OCI-M2 (cell line): ENCODE results near the gene YIF1A.
"Not testable (repeated sequence)": the region's sequence is repeated elsewhere in the genome, so short reads cannot be mapped to it uniquely, and the experiment has no call there.

ENCODE experiments used
- DNase-seq: peaks from one replicate; lab custom pipeline; 2025; ENCODE audit not compliant: unreplicated experiment; lab: John Stamatoyannopoulos, UW

The YIF1A gene

DNA sequence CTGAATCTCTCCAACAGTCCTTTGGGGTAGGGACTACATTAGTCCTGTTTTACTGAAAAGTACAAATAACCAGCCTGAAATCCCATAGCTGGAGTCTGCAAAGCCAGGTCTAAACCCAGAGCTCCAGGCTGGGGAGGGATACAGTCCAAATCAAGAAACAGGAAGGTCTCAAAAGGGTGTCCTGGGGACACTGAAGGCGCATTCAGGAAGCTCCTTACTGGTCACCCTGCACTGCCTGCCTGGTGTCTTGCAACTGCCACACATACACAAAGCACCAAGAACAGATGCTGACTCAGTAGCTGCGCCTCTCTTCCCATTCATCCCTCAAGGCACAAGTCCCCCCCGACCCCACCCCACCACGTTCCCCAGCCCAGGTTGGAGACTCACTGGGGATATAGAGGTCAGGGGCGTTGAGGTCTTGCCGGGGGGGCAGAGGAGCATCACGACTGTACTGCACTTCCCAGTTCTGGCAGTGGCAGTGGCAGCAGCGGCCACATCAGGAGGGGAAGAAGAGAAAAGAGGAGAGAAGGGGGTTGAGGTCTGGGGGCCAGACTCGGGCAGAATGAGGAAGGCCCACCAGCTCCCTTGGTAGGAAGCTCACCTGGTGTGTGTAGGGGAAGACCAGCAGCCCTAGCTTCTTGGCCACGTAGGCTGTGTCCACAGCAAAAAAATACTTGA is 1.6 kb downstream of the YIF1A start:
- no peak for DNase-seq

- DNase-seq = no peak
These were observed 2.2 kb downstream of the YIF1A start for GRCh38 chr11:66286699-66287098.

- DNase-seq = no peak
These were observed 3.5 kb downstream of the YIF1A start for GRCh38 chr11:66285250-66285947.

GRCh38 chr11:66284526-66285078 is 4.3 kb downstream of the YIF1A start:
- no peak for DNase-seq

- no peak for DNase-seq
These were observed 5.4 kb downstream of the YIF1A start for GRCh38 chr11:66283461-66284105.

DNA sequence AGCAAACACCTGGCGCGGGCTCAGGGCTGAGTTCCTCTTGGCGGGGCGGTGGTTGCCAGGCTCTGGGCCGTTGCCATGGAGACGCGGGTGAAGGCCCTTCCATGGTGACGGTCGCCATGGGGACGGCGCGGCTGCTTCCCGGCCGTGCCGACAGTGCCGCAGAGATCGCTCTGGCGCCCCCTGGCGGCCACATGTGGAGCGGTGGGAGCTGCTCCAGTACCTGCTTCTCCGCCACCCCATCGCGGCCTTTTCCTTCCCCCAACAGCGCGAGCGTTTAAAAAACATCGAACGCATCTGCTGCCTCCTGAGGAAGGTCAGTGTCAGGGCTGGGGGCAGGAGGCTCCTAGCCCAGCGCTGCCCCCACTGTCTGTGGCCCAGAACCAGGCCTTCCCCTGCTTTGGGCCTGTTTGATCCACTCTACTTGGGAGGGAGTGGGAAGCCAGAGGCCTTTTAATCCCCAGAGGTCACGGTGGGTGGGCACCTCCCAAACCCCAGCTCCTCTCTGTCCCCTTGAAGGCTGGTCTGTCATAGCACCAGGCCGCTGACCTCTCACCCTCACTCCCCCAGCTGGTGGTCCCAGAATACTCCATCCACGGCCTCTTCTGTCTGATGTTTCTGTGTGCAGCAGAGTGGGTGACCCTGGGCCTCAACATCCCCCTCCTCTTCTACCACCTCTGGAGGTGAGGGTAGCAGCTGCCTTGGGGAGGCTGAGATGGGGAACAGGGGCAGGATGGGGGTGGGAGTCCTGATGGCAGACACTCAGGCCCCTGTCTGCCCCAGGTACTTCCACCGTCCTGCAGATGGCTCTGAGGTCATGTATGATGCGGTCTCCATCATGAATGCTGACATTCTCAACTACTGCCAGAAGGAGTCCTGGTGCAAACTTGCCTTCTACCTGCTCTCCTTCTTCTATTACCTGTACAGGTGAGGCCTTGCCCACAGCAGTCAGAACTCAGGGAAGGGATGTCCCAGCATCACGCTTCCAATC is 6.2 kb downstream of the YIF1A start:
- DNase-seq = no peak

- DNase-seq = no peak
These were observed 7.0 kb downstream of the YIF1A start for GRCh38 chr11:66281776-66282467.

GRCh38 chr11:66281001-66281400 is 7.9 kb downstream of the YIF1A start:
- DNase-seq = no peak

DNA sequence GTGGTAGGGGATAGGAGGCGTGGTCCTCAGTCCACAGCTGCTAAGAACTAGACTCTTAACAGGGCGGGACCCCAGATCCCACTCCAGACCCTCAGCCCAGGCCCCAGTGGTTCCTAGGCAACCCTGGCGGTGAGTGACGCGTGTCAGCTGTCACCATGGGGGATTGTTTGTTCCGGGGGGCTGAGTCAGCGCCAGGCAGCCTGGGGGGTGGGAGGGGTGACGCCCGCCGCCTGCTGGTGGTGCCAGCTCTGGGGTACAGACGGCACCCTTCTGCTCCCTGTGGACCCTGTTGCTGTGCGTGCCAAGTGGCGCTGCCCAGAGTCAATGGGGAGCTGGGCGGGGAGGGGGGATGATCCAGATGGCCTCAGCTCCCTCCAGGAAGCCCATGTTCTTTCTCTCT is 8.5 kb downstream of the YIF1A start:
- no peak for DNase-seq

GRCh38 chr11:66279092-66279734 is 9.7 kb downstream of the YIF1A start:
- no peak for DNase-seq

DNA sequence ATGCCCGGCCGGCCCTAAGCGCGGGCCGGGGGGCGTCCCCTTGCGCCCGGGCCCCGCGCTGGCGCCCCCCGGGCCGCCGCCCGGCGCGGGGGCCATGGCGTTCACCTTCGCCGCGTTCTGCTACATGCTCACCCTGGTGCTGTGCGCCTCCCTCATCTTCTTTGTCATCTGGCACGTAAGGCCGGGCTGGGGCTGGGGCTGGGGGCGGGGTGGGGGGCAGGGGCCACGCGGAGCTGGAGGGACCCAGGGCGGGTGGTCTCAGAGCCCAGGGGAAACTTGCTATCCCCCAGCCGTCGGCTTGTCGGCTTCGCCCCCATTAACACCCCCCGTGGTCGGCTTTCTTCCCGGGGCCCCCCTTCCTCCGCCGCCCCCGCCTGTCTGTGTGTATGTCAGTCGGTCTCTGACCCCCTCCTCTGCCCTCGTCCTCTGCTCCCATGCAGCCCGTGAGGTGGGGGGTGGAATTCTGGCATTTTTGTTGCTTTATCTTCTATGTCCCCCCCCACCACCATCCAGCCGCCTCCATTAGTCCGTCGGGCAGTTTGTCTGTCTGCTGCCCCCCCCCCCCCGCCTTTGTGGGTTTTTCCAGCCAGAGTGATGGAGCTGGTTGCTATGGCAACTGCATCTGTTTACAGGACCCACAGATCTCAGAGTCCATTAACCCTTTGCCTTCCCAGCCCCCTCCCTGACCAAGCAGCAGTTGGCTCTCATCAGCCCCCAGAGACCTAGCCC is 10.4 kb downstream of the YIF1A start:
- DNase-seq = no peak

DNA sequence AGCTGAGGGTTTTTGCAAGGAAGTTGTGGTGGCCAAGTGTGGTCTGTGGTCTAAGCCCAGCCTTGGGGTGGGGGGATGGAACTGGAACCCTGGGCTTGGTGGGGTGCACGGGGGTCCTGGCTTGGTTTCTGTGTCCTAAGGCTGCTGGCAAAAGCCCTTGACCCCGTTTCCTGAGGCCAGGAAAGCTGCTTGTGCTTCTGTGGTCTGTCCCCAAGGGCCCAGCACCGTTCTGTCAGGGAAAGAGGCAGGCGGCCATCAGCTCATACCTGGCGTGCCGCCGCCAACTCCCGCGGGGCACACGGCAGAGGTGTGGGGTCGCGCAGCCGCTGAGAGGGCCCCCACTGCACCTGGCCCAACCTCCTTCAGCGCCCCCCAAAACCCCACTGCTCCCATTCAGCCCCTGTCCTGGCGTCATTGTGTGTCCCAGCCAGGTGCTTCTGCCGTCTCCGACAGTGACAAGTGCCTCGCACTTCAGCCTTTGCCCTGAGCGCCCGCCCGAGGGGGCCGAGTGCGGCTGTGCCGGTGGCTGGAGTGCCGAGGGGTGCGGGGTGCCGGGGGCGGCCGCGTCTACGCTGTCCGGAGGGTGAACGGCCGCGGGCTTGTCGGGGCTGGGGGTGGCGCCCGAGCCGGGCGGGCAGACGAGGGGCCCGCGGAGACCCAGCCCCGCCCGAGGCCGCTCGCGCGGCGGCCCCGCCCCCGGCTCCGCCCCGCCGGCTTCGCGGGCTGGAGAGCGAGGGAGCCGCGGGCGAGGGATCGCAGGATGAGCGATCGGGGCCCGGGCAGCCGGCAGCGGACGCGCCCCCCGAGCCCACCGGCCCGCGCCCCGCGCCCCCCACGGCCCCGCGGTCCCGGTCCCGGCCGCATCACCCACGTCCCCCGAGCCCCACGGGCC is 11.2 kb downstream of the YIF1A start, which contains the start of gene CNIH2:
Gene CNIH2, plus strand, starts transcription at position 705 of the 892 bp plus-strand sequence. CDS start 282 bp downstream, outside the sequence.
- DNase-seq = no peak

DNA sequence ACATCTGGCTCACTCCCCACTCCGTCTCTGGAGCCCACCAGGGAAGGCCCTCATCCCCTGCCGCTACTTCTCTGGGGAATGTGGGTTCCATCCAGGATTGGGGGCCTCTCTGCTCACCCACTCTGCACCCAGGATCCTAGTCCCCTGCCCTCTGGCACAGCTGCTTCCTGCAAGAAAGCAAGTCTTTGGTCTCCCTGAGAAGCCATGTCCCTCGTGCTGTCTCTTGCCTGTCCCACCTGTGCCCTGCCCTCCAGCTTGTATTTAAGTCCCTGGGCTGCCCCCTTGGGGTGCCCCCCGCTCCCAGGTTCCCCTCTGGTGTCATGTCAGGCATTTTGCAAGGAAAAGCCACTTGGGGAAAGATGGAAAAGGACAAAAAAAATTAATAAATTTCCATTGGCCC is 11.9 kb downstream of the YIF1A start:
- DNase-seq = not testable (repeated sequence)

- not testable (repeated sequence) for DNase-seq
These were observed 12.3 kb downstream of the YIF1A start for GRCh38 chr11:66276619-66277018.

DNA sequence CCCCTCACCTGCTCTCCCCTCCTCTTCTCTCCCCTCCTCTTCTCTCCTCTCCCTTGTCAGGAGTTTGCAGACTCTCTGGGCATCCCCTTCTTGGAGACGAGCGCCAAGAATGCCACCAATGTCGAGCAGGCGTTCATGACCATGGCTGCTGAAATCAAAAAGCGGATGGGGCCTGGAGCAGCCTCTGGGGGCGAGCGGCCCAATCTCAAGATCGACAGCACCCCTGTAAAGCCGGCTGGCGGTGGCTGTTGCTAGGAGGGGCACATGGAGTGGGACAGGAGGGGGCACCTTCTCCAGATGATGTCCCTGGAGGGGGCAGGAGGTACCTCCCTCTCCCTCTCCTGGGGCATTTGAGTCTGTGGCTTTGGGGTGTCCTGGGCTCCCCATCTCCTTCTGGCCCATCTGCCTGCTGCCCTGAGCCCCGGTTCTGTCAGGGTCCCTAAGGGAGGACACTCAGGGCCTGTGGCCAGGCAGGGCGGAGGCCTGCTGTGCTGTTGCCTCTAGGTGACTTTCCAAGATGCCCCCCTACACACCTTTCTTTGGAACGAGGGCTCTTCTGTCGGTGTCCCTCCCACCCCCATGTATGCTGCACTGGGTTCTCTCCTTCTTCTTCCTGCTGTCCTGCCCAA is 12.8 kb downstream of the YIF1A start:
- no peak for DNase-seq

DNA sequence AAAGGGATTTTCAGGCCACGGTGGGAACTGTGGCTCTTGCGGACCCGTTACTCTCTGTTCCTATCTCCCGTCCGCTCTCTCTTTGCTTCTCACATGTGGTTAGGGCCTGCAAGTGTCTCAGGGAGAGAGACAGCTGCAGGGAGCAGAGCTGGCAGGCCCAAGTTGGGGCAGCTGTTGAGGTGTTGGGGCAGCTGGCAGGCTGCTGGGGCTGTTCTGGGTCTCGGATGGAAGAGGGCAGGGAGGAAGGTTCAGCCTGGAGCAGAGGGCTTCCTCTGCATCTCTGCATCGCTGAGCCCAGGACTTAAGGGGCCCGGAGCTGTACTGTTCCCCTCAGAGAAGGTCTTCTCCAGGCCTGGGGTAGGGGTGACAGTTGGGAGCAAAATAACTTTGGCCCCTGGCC is 13.5 kb downstream of the YIF1A start:
- DNase-seq = no peak

DNA sequence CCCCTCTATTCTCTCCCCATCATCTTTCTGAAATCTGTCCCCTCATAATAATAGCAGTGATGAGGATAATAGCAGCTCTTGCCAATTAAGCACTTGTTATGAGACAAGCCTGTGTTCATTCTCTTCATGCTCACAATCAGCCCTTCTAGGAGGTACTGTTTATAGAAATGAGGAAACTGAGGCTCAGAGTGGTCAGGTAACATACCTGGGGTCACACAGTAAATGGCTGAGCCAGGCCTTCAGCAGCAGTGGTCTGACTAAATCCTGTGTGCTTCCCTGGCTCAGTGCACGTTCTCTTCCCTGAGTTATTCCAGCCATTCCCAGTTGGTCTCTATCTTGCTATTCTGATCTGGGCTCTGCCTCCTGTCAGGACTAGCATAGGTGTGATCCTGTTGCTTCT is 14.7 kb downstream of the YIF1A start:
- no peak for DNase-seq
